K562 (cell line): Measurements from ENCODE around the gene E2F1. TPM values are rescaled to one million over a fixed set of nuclear protein-coding genes. Genes with fewer than 3 reads are reported as not detected.

Experiments used
- ATAC-seq: fragments of 200-7000 bp; cut with Tn5 transposase; 3 replicates; pipeline ENCODE4 v1.9.1; 2020; ENCODE audit warnings: moderate library complexity
- BruUV-seq: library from RNA; stranded (reverse); fragments of 400-500 nt; replicated peaks from 2 replicates; lab custom pipeline; 2021; lab: Mats Ljungman, UMichigan
- CTCF ChIA-PET: fragments of 300-600 bp; formaldehyde crosslinking; extraction: SDS; loops from one replicate; lab custom pipeline; 2021; ENCODE audit warnings: low intra/inter-chr PET ratio; lab: Yijun Ruan, JAX
- POLR2A ChIA-PET: fragments of 300-600, 350-650 bp; sonication (Branson Sonifier 250); formaldehyde crosslinking; extraction: SDS; loops from one replicate; lab custom pipeline; 2021; ENCODE audit warnings: antibody characterized with exemption, inconsistent platforms; lab: Yijun Ruan, JAX
- DNase-seq, 4 experiments: peaks; one replicate each; pipeline versions ENCODE4 v3.0.0 to v3.0.0-alpha.2; 2011 to 2018; ENCODE audit warnings: low spot score in 3 of 4, mixed read lengths in 3 of 4; ENCODE audit errors: extremely low read depth in 1 of 4
- FAIRE-seq: peaks from 2 replicates; lab custom pipeline; 2011; peaks lifted over from hg19 to GRCh38; lab: Jason Lieb, UNC
- H2AFZ ChIP-seq: 2 replicates; pipeline ENCODE4 v1.6.0; 2011; ENCODE audit warnings: low read depth, low read length, control low read depth, inconsistent platforms
- H3K27ac ChIP-seq: fragments of 200-600 bp; 3 replicates; pipeline ENCODE4 v1.8.0; 2011; ENCODE audit warnings: low read depth, mild to moderate bottlenecking, control low read depth, inconsistent platforms, low read length, moderate library complexity, mixed read lengths; ENCODE audit errors: extremely low read depth
- H3K27me3 ChIP-seq, 2 experiments: fragments of 300-600 bp in 1 of 2; 2 replicates in 1 of 2; 3 replicates in 1 of 2; pipeline versions ENCODE4 v1.6.0 to v1.8.0; 2011; ENCODE audit warnings: inconsistent platforms in 2 of 2, low read length in 2 of 2, mild to moderate bottlenecking in 1 of 2, mixed read lengths in 1 of 2, moderate library complexity in 1 of 2; ENCODE audit not compliant: control insufficient read depth in 2 of 2, insufficient read depth in 2 of 2
- H3K36me3 ChIP-seq: fragments of 300-600 bp; 3 replicates; pipeline ENCODE4 v1.8.0; 2011; ENCODE audit warnings: mild to moderate bottlenecking, low read length, inconsistent platforms; ENCODE audit not compliant: control insufficient read depth, insufficient read depth
- H3K4me1 ChIP-seq, 2 experiments: fragments of 200-600 bp in 1 of 2; replicated peaks in 1 of 2; 2 replicates in 1 of 2; 3 replicates in 1 of 2; pipeline versions ENCODE4 v1.5.1 to v1.8.0; 2011; ENCODE audit warnings: inconsistent platforms in 2 of 2, low read length in 2 of 2, mild to moderate bottlenecking in 1 of 2, mixed read lengths in 1 of 2, moderate library complexity in 1 of 2; ENCODE audit not compliant: control insufficient read depth in 2 of 2, insufficient read depth in 2 of 2
- H3K4me2 ChIP-seq: 2 replicates; pipeline ENCODE4 v1.6.1; 2011; ENCODE audit warnings: low read length, control low read depth, inconsistent platforms, mixed read lengths; ENCODE audit not compliant: insufficient read depth
- H3K4me3 ChIP-seq: fragments of 200-600 bp; sonication (generic), shearing (Covaris generic); 2 replicates; pipeline ENCODE4 v1.5.1; 2016; ENCODE audit warnings: control low read depth, inconsistent platforms
- H3K79me2 ChIP-seq: fragments of 200-600 bp; 3 replicates; pipeline ENCODE4 v1.8.0; 2011; ENCODE audit warnings: low read length, inconsistent platforms; ENCODE audit not compliant: control insufficient read depth, insufficient read depth
- H3K9ac ChIP-seq, 2 experiments: 2 replicates each; pipeline versions ENCODE4 v1.6.0 to v1.6.1; 2011; ENCODE audit warnings: low read depth in 2 of 2, low read length in 2 of 2, control low read depth in 1 of 2, inconsistent platforms in 1 of 2, mild to moderate bottlenecking in 1 of 2, mixed read lengths in 1 of 2; ENCODE audit not compliant: insufficient read depth in 1 of 2
- H3K9me1 ChIP-seq: one replicate; pipeline ENCODE4 v1.6.0; 2011; ENCODE audit warnings: inconsistent platforms, mild to moderate bottlenecking, low read length, moderate library complexity; ENCODE audit not compliant: control insufficient read depth, insufficient read depth
- H3K9me3 ChIP-seq: replicated peaks from 2 replicates; pipeline ENCODE4 v1.5.1; 2011; ENCODE audit warnings: low read depth, low read length, inconsistent platforms; ENCODE audit not compliant: control insufficient read depth, insufficient read depth
- H4K20me1 ChIP-seq: replicated peaks from 2 replicates; pipeline ENCODE4 v1.6.1; 2011; ENCODE audit warnings: low read length, inconsistent platforms, mixed read lengths; ENCODE audit not compliant: control insufficient read depth, insufficient read depth
- HMG20B ChIP-seq: fragments of 250-450 bp; sonication (Bioruptor Pico); IDR thresholded peaks from 2 replicates; pipeline ENCODE4 v1.5.0; 2021; ENCODE audit warnings: mild to moderate bottlenecking
- MAZ ChIP-seq, 2 experiments: fragments of 450-650 bp in 1 of 2; sonication (generic) in 1 of 2; formaldehyde crosslinking; IDR thresholded peaks in 1 of 2; conservative IDR thresholded peaks in 1 of 2; 2 replicates each; pipeline versions ENCODE4 v1.4.0 to v1.5.0; 2020; ENCODE audit warnings: mild to moderate bottlenecking in 1 of 2, missing genetic modification reagents in 1 of 2
- MEF2D ChIP-seq: conservative IDR thresholded peaks from 2 replicates; pipeline ENCODE4 v1.6.1; 2016; ENCODE audit warnings: low read depth, missing genetic modification characterization, missing compliant biosample characterization
- TRIM28 ChIP-seq: fragments of 450-650 bp; IDR thresholded peaks from 2 replicates; pipeline ENCODE4 v1.6.1; 2017
- WHSC1 ChIP-seq: IDR thresholded peaks from one replicate; pipeline ENCODE4 v1.6.1; 2012; ENCODE audit warnings: low read length, control low read depth, inconsistent platforms
- ZBTB11 ChIP-seq, 3 experiments: fragments of 200-800 bp in 1 of 3; fragments of 250-450 bp in 1 of 3; fragments of 450-650 bp in 1 of 3; sonication (Bioruptor Pico) in 1 of 3; sonication (Bioruptor generic) in 1 of 3; formaldehyde crosslinking in 1 of 3; IDR thresholded peaks; 2 replicates each; pipeline versions ENCODE4 v1.6.1 to v1.8.0; 2016 to 2022; ENCODE audit warnings: mild to moderate bottlenecking in 2 of 3, missing genetic modification characterization in 2 of 3, missing compliant biosample characterization in 1 of 3, moderate library complexity in 1 of 3
- ZBTB40 ChIP-seq, 2 experiments: fragments of 450-650 bp in 1 of 2; sonication (generic) in 1 of 2; formaldehyde crosslinking in 1 of 2; IDR thresholded peaks; 2 replicates each; pipeline versions ENCODE4 v1.7.1 to v1.9.0; 2016 to 2022; ENCODE audit warnings: inconsistent platforms in 1 of 2, mild to moderate bottlenecking in 1 of 2, missing genetic modification reagents in 1 of 2
- ZBTB8A ChIP-seq: fragments of 450-650 bp; IDR thresholded peaks from 2 replicates; pipeline ENCODE4 v1.6.1; 2018; ENCODE audit warnings: mild to moderate bottlenecking, moderate library complexity; ENCODE audit not compliant: partially characterized antibody
- ZNF75A ChIP-seq: fragments of 450-650 bp; formaldehyde crosslinking; IDR thresholded peaks from 2 replicates; pipeline ENCODE4 v1.4.0; 2020; ENCODE audit warnings: mild to moderate bottlenecking
- WGBS: fragments of 100-300 bp; shearing (Covaris generic); methylation state at CpG from one replicate; pipeline ENCODE4 v1.1.6; 2016; ENCODE audit warnings: low coverage, mixed read lengths; ENCODE audit not compliant: insufficient coverage; ENCODE audit errors: missing lambda C conversion rate; 5-methylcytosine and 5-hydroxymethylcytosine counted together
- in situ Hi-C: fragments of 300-500 bp; cut with MboI; formaldehyde crosslinking; loops from 4 replicates; pipeline ENCODE4 v1.15.0; 2018; ENCODE audit warnings: inconsistent platforms, mixed read lengths
- intact Hi-C: fragments of 100-400 bp; cut with micrococcal nuclease; formaldehyde crosslinking; loops from 2 replicates; pipeline ENCODE4 v1.14.2; 2022
- polyA plus RNA-seq, 8 experiments: library from polyadenylated mRNA; depleted of rRNA in 4 of 8; stranded (reverse) in 5 of 8; unstranded in 3 of 8; fragments of >200 nt; fragmentation: Nextera tagmentation in 2 of 8; fragmentation: Illumina TruSeq in 1 of 8; extraction: Ambion mirVana in 2 of 8; extraction: Trizol in 1 of 8; gene quantifications; 2 replicates each; pipeline versions ENCODE4 v1.2.1 to v1.2.3, GENCODE V29; 2011 to 2014; ENCODE audit warnings: inconsistent platforms in 1 of 8, missing spikeins in 1 of 8
- total RNA-seq, 7 experiments: library from RNA; depleted of rRNA in 6 of 7; stranded (reverse); fragments of >200 nt in 6 of 7; fragmentation: Illumina TruSeq in 2 of 7; extraction: Trizol in 2 of 7; gene quantifications; 2 replicates each; pipeline versions ENCODE4 v1.2.1 to v1.2.3, GENCODE V29; 2011 to 2021; ENCODE audit warnings: low replicate concordance in 1 of 7

E2F1 gene
- total and polyA plus RNA-seq, 9 of the 15 experiments (the other 6 are each of a cell fraction or from before 2014, with no cell fraction given), result 0.14 to 30.6 (median 13.1) TPM

DNA sequence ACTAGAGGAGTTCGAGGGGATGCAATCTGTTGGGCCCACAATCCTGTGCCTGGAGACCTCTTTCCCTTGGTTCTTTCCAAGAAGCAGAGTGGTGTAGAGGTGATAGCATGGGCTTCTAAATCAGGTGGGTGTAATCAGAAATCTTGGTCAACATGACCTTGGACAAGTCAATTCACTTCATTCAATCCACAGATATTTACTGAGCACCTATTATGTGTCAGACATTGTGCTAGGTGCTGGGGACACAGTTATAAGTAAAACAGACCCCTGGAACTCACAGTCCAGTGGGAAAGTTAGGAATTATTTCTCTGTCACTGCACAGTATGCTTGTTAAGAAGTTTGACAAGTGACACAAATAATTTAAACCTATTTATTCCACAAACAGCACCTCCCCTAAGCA, 3.3 kb upstream of the E2F1 start:
- intact Hi-C loops, result loop anchor here (5.0 kb wide), 2 partner anchors 43 to 123 kb away; partner anchors contain the start of genes CHMP4B and ZNF341
- TF ChIP-seq MAZ (CRISPR knock-in tag; conservative IDR thresholded peaks at IDR 0.05 in 1 of 2, IDR thresholded peaks at IDR 0.05 in 1 of 2), result no peak
- peak; percentile 8; the same call in 1 of the 2 replicates for TF ChIP-seq ZBTB40 (IDR thresholded peaks at IDR 0.05)
- no peak for TF ChIP-seq ZBTB40 (CRISPR knock-in tag; IDR thresholded peaks at IDR 0.05)
- TF ChIP-seq ZBTB8A, result no peak
- no peak for TF ChIP-seq HMG20B (CRISPR knock-in tag)
- TF ChIP-seq ZBTB11 (CRISPR knock-in tag; IDR thresholded peaks at IDR 0.05), result peak in 1 of 3 experiments; percentile 11; a peak in 1 of 6 replicates
- no peak for TF ChIP-seq WHSC1
- TF ChIP-seq MEF2D (tag), result no peak
- TF ChIP-seq TRIM28, result no peak
- TF ChIP-seq ZNF75A (CRISPR knock-in tag), result no peak

More for the DNA sequence above, 3.3 kb upstream of the E2F1 start:
- Histone ChIP-seq H3K9ac (no peak overlapping the region), H3K4me3 (no peak overlapping the region), H3K79me2 (peaks cover 12% of the 10 kb centered on the region), H3K4me2 (peak overlapping the region; percentile 56; the same call in 1 of the 2 replicates), H3K27ac (peak overlapping the region; percentile 51), H3K9me1 (no peaks in the 10 kb centered on the region), H2AFZ (no peak overlapping the region), H3K4me1 (peaks cover 40 to 56% of the 10 kb centered on the region in 2 experiments), H3K27me3 (no peaks in the 10 kb centered on the region), H4K20me1 (peaks cover 10% of the 10 kb centered on the region; the same call in 1 of the 2 replicates), H3K36me3 (no peaks in the 10 kb centered on the region), H3K9me3 (no peaks in the 10 kb centered on the region)
- ChIA-PET CTCF (no interaction called here), POLR2A (interaction anchor here (1.0 to 1.3 kb wide), 3 partner anchors 10 to 70 kb away, joined by 3 to 5 read pairs (median 3); no protein-coding TSS in a partner anchor)
- BruUV-seq, result no TSS peak
- no peak for DNase-seq
- 19% methylated on average over 1 of the region's 1 CpG for WGBS
- no peak for ATAC-seq
- in situ Hi-C loops, result no loop called here
- no peak for FAIRE-seq
